T-helper 1 cell treated with Interleukin-12 subunit alpha and Interleukin-12 subunit beta and Interleukin-4 antibody, amounts not matched to agents 30 ng/mL and 1 ng/mL, for 36 hours (primary cell): Measurements from ENCODE around the gene PHLDB3. TPM values are rescaled to one million over a fixed set of nuclear protein-coding genes. Genes with fewer than 3 reads are reported as not detected.
"Not testable (repeated sequence)": the region's sequence is repeated elsewhere in the genome, so short reads cannot be mapped to it uniquely, and the experiment has no call there.

Experiments
- intact Hi-C: fragments of 100-400 bp; cut with micrococcal nuclease; formaldehyde crosslinking; loops from one replicate; pipeline ENCODE4 v1.15.1; 2024
- total RNA-seq: library from RNA; stranded (reverse); gene quantifications from 2 replicates; pipeline ENCODE4 v1.2.3, GENCODE V29; 2022

Gene PHLDB3
- total RNA-seq, 1 donor from 2014 or later, result 23.8 TPM

GRCh38 chr19:43446746-43447489 is 57.6 kb downstream of the PHLDB3 start:
- intact Hi-C loops, result loop anchor here (1.0 to 5.0 kb wide), 8 partner anchors 8 to 360 kb away; partner anchors contain the start of gene PHLDB3

GRCh38 chr19:43445426-43445825 is 59.1 kb downstream of the PHLDB3 start:
- intact Hi-C loops, result loop anchor here (5.0 kb wide), 1 partner anchor 362 kb away; no protein-coding TSS in a partner anchor

GRCh38 chr19:43444531-43445287 is 59.8 kb downstream of the PHLDB3 start:
- intact Hi-C loops, result loop anchor here (5.0 kb wide), 1 partner anchor 363 kb away; no protein-coding TSS in a partner anchor

GRCh38 chr19:43444091-43444490 is 60.5 kb downstream of the PHLDB3 start:
- intact Hi-C loops, result not testable (repeated sequence)

GRCh38 chr19:43441716-43442115 is 62.8 kb downstream of the PHLDB3 start:
- intact Hi-C loops, result no loop called here

GRCh38 chr19:43439709-43440063 is 64.9 kb downstream of the PHLDB3 start:
- intact Hi-C loops, result loop anchor here (1.0 to 10.0 kb wide), 6 partner anchors 8 to 345 kb away; partner anchors contain the start of genes IRGQ, KCNN4, PHLDB3 and PINLYP

GRCh38 chr19:43439032-43439708 is 65.4 kb downstream of the PHLDB3 start:
- intact Hi-C loops, result loop anchor here (1.0 to 10.0 kb wide), 6 partner anchors 8 to 346 kb away; partner anchors contain the start of genes IRGQ, KCNN4, PHLDB3 and PINLYP

GRCh38 chr19:43438291-43439031 is 66.1 kb downstream of the PHLDB3 start:
- intact Hi-C loops, result loop anchor here (1.0 to 10.0 kb wide), 6 partner anchors 9 to 346 kb away; partner anchors contain the start of genes IRGQ, KCNN4, PHLDB3 and PINLYP

GRCh38 chr19:43437712-43438111 is 66.8 kb downstream of the PHLDB3 start:
- intact Hi-C loops, result loop anchor here (2.0 to 10.0 kb wide), 4 partner anchors 67 to 347 kb away; partner anchors contain the start of genes IRGQ, KCNN4, PHLDB3 and PINLYP

GRCh38 chr19:43437284-43437683 is 67.3 kb downstream of the PHLDB3 start:
- intact Hi-C loops, result loop anchor here (10.0 kb wide), 1 partner anchor 348 kb away; the partner anchor contains the start of gene KCNN4

- intact Hi-C loops, result loop anchor here (10.0 kb wide), 1 partner anchor 349 kb away; the partner anchor contains the start of gene KCNN4
Observed at GRCh38 chr19:43435775-43436174, 68.8 kb downstream of the PHLDB3 start.

GRCh38 chr19:43433689-43434088 is 70.9 kb downstream of the PHLDB3 start:
- intact Hi-C loops, result loop anchor here (1.0 to 10.0 kb wide), 6 partner anchors 14 to 351 kb away; partner anchors contain the start of genes KCNN4, PHLDB3, PINLYP and XRCC1

- intact Hi-C loops, result loop anchor here (1.0 to 10.0 kb wide), 6 partner anchors 14 to 351 kb away; partner anchors contain the start of genes KCNN4, PHLDB3, PINLYP and XRCC1
Observed at GRCh38 chr19:43433358-43433673, 71.2 kb downstream of the PHLDB3 start.

- intact Hi-C loops, result loop anchor here (10.0 kb wide), 1 partner anchor 354 kb away; the partner anchor contains the start of gene KCNN4
Observed at GRCh38 chr19:43430976-43431375, 73.6 kb downstream of the PHLDB3 start.

GRCh38 chr19:43430142-43430710 is 74.3 kb downstream of the PHLDB3 start:
- intact Hi-C loops, result loop anchor here (10.0 kb wide), 1 partner anchor 355 kb away; the partner anchor contains the start of gene KCNN4

GRCh38 chr19:43429395-43429794 is 75.2 kb downstream of the PHLDB3 start:
- intact Hi-C loops, result no loop called here

GRCh38 chr19:43425567-43426392 is 78.8 kb downstream of the PHLDB3 start:
- intact Hi-C loops, result no loop called here
